HepG2 (cell line): Measurements from ENCODE around the gene SCAPER. TPM values are rescaled to one million over a fixed set of nuclear protein-coding genes. Genes with fewer than 3 reads are reported as not detected.
A peak's percentile ranks its signal among the peaks of the same experiment; 100 is the strongest.

Experiments used
- ARHGAP35 ChIP-seq: sonication (generic); formaldehyde crosslinking; IDR thresholded peaks from 2 replicates; pipeline ENCODE4 v1.9.0; 2022; ENCODE audit warnings: mild to moderate bottlenecking, inconsistent platforms, moderate library complexity, missing genetic modification reagents, borderline replicate concordance
- CBFB ChIP-seq: sonication (generic); formaldehyde crosslinking; IDR thresholded peaks from 2 replicates; pipeline ENCODE4 v1.4.0; 2020; ENCODE audit warnings: missing genetic modification reagents
- EZH2 ChIP-seq: conservative IDR thresholded peaks from 2 replicates; pipeline ENCODE4 v1.6.1; 2012; ENCODE audit warnings: mild to moderate bottlenecking, low read depth, low read length, moderate library complexity
- FOXO1 ChIP-seq: sonication (generic); formaldehyde crosslinking; IDR thresholded peaks from 2 replicates; pipeline ENCODE4 v1.4.0; 2020; ENCODE audit warnings: missing genetic modification reagents
- HCFC1 ChIP-seq: fragments of 150-350 bp; IDR thresholded peaks from 2 replicates; pipeline ENCODE4 v1.6.1; 2014; ENCODE audit warnings: low read depth, low read length
- HMGXB4 ChIP-seq, 2 experiments: sonication (generic) in 1 of 2; formaldehyde crosslinking in 1 of 2; IDR thresholded peaks; 2 replicates each; pipeline versions ENCODE4 v1.4.0 to v1.6.1; 2018 to 2020; ENCODE audit warnings: missing genetic modification reagents in 2 of 2, borderline replicate concordance in 1 of 2, low read depth in 1 of 2, mild to moderate bottlenecking in 1 of 2, missing biosample characterization in 1 of 2
- HNRNPH1 ChIP-seq: fragments of 200-400 bp; formaldehyde crosslinking; optimal IDR thresholded peaks from 2 replicates; pipeline ENCODE3; 2017; ENCODE audit warnings: mild to moderate bottlenecking, low read depth, low read length
- KDM6A ChIP-seq: IDR thresholded peaks from 2 replicates; pipeline ENCODE4 v1.6.1; 2016; ENCODE audit warnings: low read depth
- KLF12 ChIP-seq: sonication (generic); formaldehyde crosslinking; IDR thresholded peaks from 2 replicates; pipeline ENCODE4 v1.4.0; 2020; ENCODE audit warnings: missing genetic modification reagents, borderline replicate concordance
- MAF1 ChIP-seq: sonication (generic); formaldehyde crosslinking; IDR thresholded peaks from 2 replicates; pipeline ENCODE4 v1.5.0; 2020; ENCODE audit warnings: missing genetic modification reagents, borderline replicate concordance
- MED1 ChIP-seq: sonication (generic); formaldehyde crosslinking; IDR thresholded peaks from 2 replicates; pipeline ENCODE4 v1.4.0; 2020; ENCODE audit warnings: missing genetic modification reagents
- NCOA5 ChIP-seq: sonication (generic); formaldehyde crosslinking; IDR thresholded peaks from 2 replicates; pipeline ENCODE4 v1.4.0; 2020; ENCODE audit warnings: missing genetic modification reagents
- NFATC3 ChIP-seq: sonication (generic); formaldehyde crosslinking; IDR thresholded peaks from 2 replicates; pipeline ENCODE4 v1.5.1; 2020; ENCODE audit warnings: mild to moderate bottlenecking, missing genetic modification reagents
- PHF21A ChIP-seq: sonication (generic); formaldehyde crosslinking; IDR thresholded peaks from 2 replicates; pipeline ENCODE4 v1.5.0; 2020; ENCODE audit warnings: mild to moderate bottlenecking, missing genetic modification reagents
- SALL1 ChIP-seq: sonication (generic); formaldehyde crosslinking; IDR thresholded peaks from 2 replicates; pipeline ENCODE4 v1.8.0; 2022; ENCODE audit warnings: mild to moderate bottlenecking, missing genetic modification reagents
- SOX13 ChIP-seq, 3 experiments: fragments of 450-650 bp in 1 of 3; sonication (generic) in 1 of 3; formaldehyde crosslinking in 1 of 3; IDR thresholded peaks in 2 of 3; conservative IDR thresholded peaks in 1 of 3; 2 replicates each; pipeline versions ENCODE4 v1.5.0 to v1.6.1; 2016 to 2020; ENCODE audit warnings: antibody characterized with exemption in 1 of 3, mild to moderate bottlenecking in 1 of 3, missing compliant biosample characterization in 1 of 3, missing genetic modification reagents in 1 of 3, moderate library complexity in 1 of 3
- TAF15 ChIP-seq: fragments of 200-400 bp; formaldehyde crosslinking; IDR thresholded peaks from one replicate; pipeline ENCODE4 v1.6.1; 2018; ENCODE audit warnings: mild to moderate bottlenecking, low read depth, low read length; ENCODE audit not compliant: poor library complexity, severe bottlenecking
- TBX2 ChIP-seq: sonication (generic); formaldehyde crosslinking; IDR thresholded peaks from 2 replicates; pipeline ENCODE4 v1.5.0; 2020; ENCODE audit warnings: missing genetic modification reagents, mild to moderate bottlenecking, borderline replicate concordance
- ZBTB14 ChIP-seq: sonication (generic); formaldehyde crosslinking; IDR thresholded peaks from 2 replicates; pipeline ENCODE4 v1.4.0; 2020; ENCODE audit warnings: missing genetic modification reagents
- ZBTB44 ChIP-seq: sonication (generic); formaldehyde crosslinking; IDR thresholded peaks from 2 replicates; pipeline ENCODE4 v1.4.0; 2020; ENCODE audit warnings: missing genetic modification reagents
- ZNF17 ChIP-seq: sonication (generic); formaldehyde crosslinking; IDR thresholded peaks from 2 replicates; pipeline ENCODE4 v1.5.0; 2020; ENCODE audit warnings: mild to moderate bottlenecking, missing genetic modification reagents
- ZNF326 ChIP-seq: sonication (generic); formaldehyde crosslinking; IDR thresholded peaks from 2 replicates; pipeline ENCODE4 v1.4.0; 2020; ENCODE audit warnings: missing genetic modification reagents, borderline replicate concordance
- ZNF432 ChIP-seq: sonication (generic); formaldehyde crosslinking; IDR thresholded peaks from 2 replicates; pipeline ENCODE4 v1.5.0; 2020; ENCODE audit warnings: missing genetic modification reagents, mild to moderate bottlenecking, borderline replicate concordance
- ZNF543 ChIP-seq: sonication (generic); formaldehyde crosslinking; IDR thresholded peaks from 2 replicates; pipeline ENCODE4 v1.4.0; 2020; ENCODE audit warnings: mild to moderate bottlenecking, missing genetic modification reagents
- ZNF614 ChIP-seq: IDR thresholded peaks from 2 replicates; pipeline ENCODE4 v1.6.1; 2018; ENCODE audit warnings: missing biosample characterization, missing genetic modification reagents, inconsistent platforms, borderline replicate concordance
- polyA plus RNA-seq, 8 experiments: library from polyadenylated mRNA; depleted of rRNA in 3 of 8; stranded (reverse) in 7 of 8; unstranded in 1 of 8; fragments of >200 nt; fragmentation: Illumina TruSeq in 4 of 8; extraction: Trizol in 4 of 8; gene quantifications; 2 replicates each; pipeline versions ENCODE4 v1.2.1 to v1.2.3, GENCODE V29; 2011 to 2016; ENCODE audit warnings: low read depth in 4 of 8, missing spikeins in 1 of 8, mixed read lengths in 1 of 8; ENCODE audit not compliant: insufficient read depth in 1 of 8
- total RNA-seq, 5 experiments: library from RNA; depleted of rRNA; stranded (reverse); fragments of >200 nt; fragmentation: Illumina TruSeq; extraction: Trizol; gene quantifications; 2 replicates each; pipeline ENCODE4 v1.2.3, GENCODE V29; 2016; ENCODE audit warnings: low read depth in 1 of 5

Gene SCAPER
- total and polyA plus RNA-seq, 2 of the 13 experiments (the other 11 are each of a cell fraction or from before 2014, with no cell fraction given), result 4.3 to 10.5 TPM

- TF ChIP-seq HMGXB4 (CRISPR knock-in tag; IDR thresholded peaks at IDR 0.05; ENCODE audit: borderline replicate concordance in 1 of 2, low read depth in 1 of 2) (peak; percentile 61 to 91; a peak in 2 of 4 replicates), MED1 (CRISPR knock-in tag) (peak; percentile 72), HCFC1 (no peak), ZNF326 (CRISPR knock-in tag) (no peak), ZNF614 (CRISPR knock-in tag) (no peak), ZBTB44 (no peak), NCOA5 (no peak), PHF21A (CRISPR knock-in tag) (peak; percentile 65; the same call in 1 of the 2 replicates), ZNF543 (CRISPR knock-in tag) (0 out of 2 replicates have a peak, but pooled peaks have one; percentile 7), NFATC3 (CRISPR knock-in tag) (no peak), HNRNPH1 (no peak), SALL1 (CRISPR knock-in tag) (peak; percentile 53; the same call in 1 of the 2 replicates), FOXO1 (CRISPR knock-in tag) (0 out of 2 replicates have a peak, but pooled peaks have one; percentile 15), TBX2 (0 out of 2 replicates have a peak, but pooled peaks have one; percentile 12), TAF15 (no peak), EZH2 (no peak), KLF12 (CRISPR knock-in tag) (no peak), SOX13 (IDR thresholded peaks at IDR 0.05) (no peak), SOX13 (CRISPR knock-in tag; conservative IDR thresholded peaks at IDR 0.05 in 1 of 2, IDR thresholded peaks at IDR 0.05 in 1 of 2) (peak in 1 of 2 experiments; percentile 43; a peak in 1 of 4 replicates), MAF1 (no peak), KDM6A (CRISPR knock-in tag) (0 out of 2 replicates have a peak, but pooled peaks have one; percentile 60), ZBTB14 (CRISPR knock-in tag) (no peak), ZNF432 (CRISPR knock-in tag) (no peak), ZNF17 (no peak), ARHGAP35 (CRISPR knock-in tag) (no peak), CBFB (CRISPR knock-in tag) (no peak)
Measured at GRCh38 chr15:76333720-76334437, 571.3 kb downstream of the SCAPER start (continued).
